ENCODE data around the gene GPR141. TPM values are rescaled to one million over a fixed set of nuclear protein-coding genes. Genes with fewer than 3 reads are reported as not detected.

GPR141 gene
- total and polyA plus RNA-seq, 9 of the 15 experiments (the other 6 are each of a cell fraction or from before 2014, with no cell fraction given): not detected

DNA sequence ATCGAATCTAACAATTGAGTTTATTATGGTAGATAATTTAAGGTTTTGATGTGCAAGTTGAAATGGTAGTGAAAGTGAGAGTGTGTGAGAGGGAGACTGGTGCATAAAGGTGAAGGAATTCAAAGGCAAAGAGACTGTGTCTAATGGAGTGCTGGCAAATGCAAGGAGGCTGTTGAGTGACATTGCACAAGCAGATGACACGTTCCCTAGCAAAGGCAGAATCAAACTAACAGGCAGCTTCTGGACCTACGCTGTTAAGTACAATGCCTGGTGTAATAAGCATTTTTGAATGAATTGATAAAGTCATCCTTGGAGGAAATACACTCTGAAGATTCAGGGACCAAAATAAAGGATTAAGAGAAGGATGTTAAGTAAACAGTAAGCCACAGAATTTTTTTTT, 11.7 kb upstream of the GPR141 start:
- POLR2A ChIA-PET: interaction anchor here (1.1 kb wide), 1 partner anchor 17 kb away, joined by 3 read pairs; no protein-coding TSS in a partner anchor
- ATAC-seq: no peak

More for the DNA sequence above, 11.7 kb upstream of the GPR141 start:
- H2AFZ ChIP-seq (ENCODE audit: low read depth, low read length): no peak overlapping the region
- H3K27ac ChIP-seq (ENCODE audit: extremely low read depth, low read depth, low read length): no peak overlapping the region
- in situ Hi-C loops (cut with MboI): no loop called here
- 0% methylated on average over 3 of the region's 3 CpGs for WGBS (ENCODE audit: insufficient coverage, low coverage, missing lambda C conversion rate)
- no peaks in the 10 kb centered on the region for H3K79me2 ChIP-seq (ENCODE audit: control insufficient read depth, insufficient read depth, low read length)
- BruUV-seq (replicated peaks): no TSS peak
- FAIRE-seq: no peak
- TF ChIP-seq CBX3 (IDR thresholded peaks at IDR 0.05; ENCODE audit: borderline replicate concordance in 1 of 2, low read length in 2 of 2) (no peak), HDAC8 (tag; IDR thresholded peaks at IDR 0.05) (no peak), ELF4 (CRISPR knock-in tag; IDR thresholded peaks at IDR 0.05) (no peak), MYBL2 (IDR thresholded peaks at IDR 0.05; ENCODE audit: low read depth) (no peak), MYBL2 (CRISPR knock-in tag; IDR thresholded peaks at IDR 0.05; ENCODE audit: borderline replicate concordance) (no peak), EZH2 (IDR thresholded peaks at IDR 0.05; ENCODE audit: borderline replicate concordance, low read depth, low read length) (no peak), NONO (IDR thresholded peaks at IDR 0.05; ENCODE audit: low read depth in 2 of 2, low read length in 1 of 2) (no peak), ZBTB5 (IDR thresholded peaks at IDR 0.05) (no peak), CXXC5 (CRISPR knock-in tag; IDR thresholded peaks at IDR 0.05) (no peak), SIRT6 (IDR thresholded peaks at IDR 0.05; ENCODE audit: low read depth, low read length) (no peak), RHOXF2B (CRISPR knock-in tag; conservative IDR thresholded peaks at IDR 0.05) (no peak), XRCC4 (IDR thresholded peaks at IDR 0.05; ENCODE audit: extremely low read depth, insufficient read depth, insufficient read length) (no peak), ZNF316 (IDR thresholded peaks at IDR 0.05) (no peak)
- TF ChIP-seq, protein P1, sequence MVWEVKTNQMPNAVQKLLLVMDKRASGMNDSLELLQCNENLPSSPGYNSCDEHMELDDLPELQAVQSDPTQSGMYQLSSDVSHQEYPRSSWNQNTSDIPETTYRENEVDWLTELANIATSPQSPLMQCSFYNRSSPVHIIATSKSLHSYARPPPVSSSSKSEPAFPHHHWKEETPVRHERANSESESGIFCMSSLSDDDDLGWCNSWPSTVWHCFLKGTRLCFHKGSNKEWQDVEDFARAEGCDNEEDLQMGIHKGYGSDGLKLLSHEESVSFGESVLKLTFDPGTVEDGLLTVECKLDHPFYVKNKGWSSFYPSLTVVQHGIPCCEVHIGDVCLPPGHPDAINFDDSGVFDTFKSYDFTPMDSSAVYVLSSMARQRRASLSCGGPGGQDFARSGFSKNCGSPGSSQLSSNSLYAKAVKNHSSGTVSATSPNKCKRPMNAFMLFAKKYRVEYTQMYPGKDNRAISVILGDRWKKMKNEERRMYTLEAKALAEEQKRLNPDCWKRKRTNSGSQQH (CRISPR knock-in tag; IDR thresholded peaks at IDR 0.05): no peak
- TF ChIP-seq, protein P2, sequence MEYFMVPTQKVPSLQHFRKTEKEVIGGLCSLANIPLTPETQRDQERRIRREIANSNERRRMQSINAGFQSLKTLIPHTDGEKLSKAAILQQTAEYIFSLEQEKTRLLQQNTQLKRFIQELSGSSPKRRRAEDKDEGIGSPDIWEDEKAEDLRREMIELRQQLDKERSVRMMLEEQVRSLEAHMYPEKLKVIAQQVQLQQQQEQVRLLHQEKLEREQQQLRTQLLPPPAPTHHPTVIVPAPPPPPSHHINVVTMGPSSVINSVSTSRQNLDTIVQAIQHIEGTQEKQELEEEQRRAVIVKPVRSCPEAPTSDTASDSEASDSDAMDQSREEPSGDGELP (CRISPR knock-in tag; IDR thresholded peaks at IDR 0.05; ENCODE audit: borderline replicate concordance): no peak
- no peaks in the 10 kb centered on the region for H4K20me1 ChIP-seq (replicated peaks; ENCODE audit: control insufficient read depth, insufficient read depth, low read length)
- no peak for DNase-seq (ENCODE audit: extremely low read depth in 1 of 4, low spot score in 3 of 4)
- no peak overlapping the region for H3K4me3 ChIP-seq
- no peaks in the 10 kb centered on the region for H3K9me3 ChIP-seq (replicated peaks; ENCODE audit: control insufficient read depth, insufficient read depth, low read depth, low read length)
- H3K36me3 ChIP-seq (ENCODE audit: control insufficient read depth, insufficient read depth, low read length): no peaks in the 10 kb centered on the region
- intact Hi-C loops (cut with micrococcal nuclease): no loop called here
- no peaks in the 10 kb centered on the region for H3K4me1 ChIP-seq (replicated peaks in 1 of 2; ENCODE audit: control insufficient read depth in 2 of 2, insufficient read depth in 2 of 2, low read length in 2 of 2)
- H3K4me2 ChIP-seq (ENCODE audit: insufficient read depth, low read length): no peak overlapping the region
- H3K27me3 ChIP-seq (ENCODE audit: control insufficient read depth in 2 of 2, insufficient read depth in 2 of 2, low read length in 2 of 2): no peaks in the 10 kb centered on the region
- H3K9ac ChIP-seq (ENCODE audit: insufficient read depth in 1 of 2, low read depth in 2 of 2, low read length in 2 of 2): no peak overlapping the region
- H3K9me1 ChIP-seq (ENCODE audit: control insufficient read depth, insufficient read depth, low read length): no peaks in the 10 kb centered on the region
- CTCF ChIA-PET (ENCODE audit: low intra/inter-chr PET ratio): no interaction called here

Measured in K562 (cell line).